Activated CD4-positive, alpha-beta T cell treated with anti-CD3 and anti-CD28 coated beads, Interleukin-2, Interleukin-6, amounts not matched to agents 100 ng/mL and 50 ng/mL, durations not matched to agents 16 hours and 8 hours (primary cell): Measurements from ENCODE around the gene DLX1.
"Not testable (repeated sequence)": the region's sequence is repeated elsewhere in the genome, so short reads cannot be mapped to it uniquely, and the experiment has no call there.

Experiments
- DNase-seq: peaks from one replicate; pipeline ENCODE4 v3.0.0-alpha.2; 2020

DLX1 gene

DNA sequence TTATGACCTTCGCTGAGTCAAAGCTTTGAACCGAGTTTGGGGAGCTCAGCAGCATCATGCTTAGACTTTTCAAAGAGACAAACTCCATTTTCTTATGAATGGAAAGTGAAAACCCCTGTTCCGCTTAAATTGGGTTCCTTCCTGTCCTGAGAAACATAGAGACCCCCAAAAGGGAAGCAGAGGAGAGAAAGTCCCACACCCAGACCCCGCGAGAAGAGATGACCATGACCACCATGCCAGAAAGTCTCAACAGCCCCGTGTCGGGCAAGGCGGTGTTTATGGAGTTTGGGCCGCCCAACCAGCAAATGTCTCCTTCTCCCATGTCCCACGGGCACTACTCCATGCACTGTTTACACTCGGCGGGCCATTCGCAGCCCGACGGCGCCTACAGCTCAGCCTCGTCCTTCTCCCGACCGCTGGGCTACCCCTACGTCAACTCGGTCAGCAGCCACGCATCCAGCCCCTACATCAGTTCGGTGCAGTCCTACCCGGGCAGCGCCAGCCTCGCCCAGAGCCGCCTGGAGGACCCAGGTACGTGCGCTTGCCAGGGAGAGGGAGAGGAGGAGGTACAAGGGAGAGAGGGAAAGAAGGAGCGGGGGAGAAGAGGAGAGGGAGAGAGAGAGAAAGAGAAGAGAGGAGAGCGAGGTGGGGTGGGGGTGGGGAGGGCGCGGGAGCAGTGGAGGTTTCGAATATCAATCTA lies at the start of gene DLX1:
TSS of gene DLX1 (plus strand) at position 48 of the 700 bp plus-strand sequence. CDS start at position 219, 171 bp downstream.
- DNase-seq: no peak

DNA sequence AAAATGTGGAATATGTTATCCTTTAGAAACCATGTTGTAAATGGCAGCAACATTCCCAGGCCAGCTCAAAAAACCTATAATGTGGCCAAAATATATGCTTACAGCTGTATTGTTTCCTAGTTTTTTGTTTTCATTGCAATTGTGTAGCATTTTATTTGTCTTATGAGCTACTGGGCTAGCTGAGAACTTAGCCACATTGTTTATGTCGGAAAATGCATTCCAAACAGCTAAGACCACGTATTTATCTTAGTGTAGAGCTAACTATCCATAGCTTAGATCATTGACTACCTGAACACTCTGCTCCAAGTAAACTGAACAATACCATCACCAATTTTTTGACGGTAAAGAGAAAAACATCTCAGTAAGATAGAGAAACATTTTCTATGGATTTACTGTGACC lies 47.2 kb upstream of the DLX1 start:
- no peak for DNase-seq

DNA sequence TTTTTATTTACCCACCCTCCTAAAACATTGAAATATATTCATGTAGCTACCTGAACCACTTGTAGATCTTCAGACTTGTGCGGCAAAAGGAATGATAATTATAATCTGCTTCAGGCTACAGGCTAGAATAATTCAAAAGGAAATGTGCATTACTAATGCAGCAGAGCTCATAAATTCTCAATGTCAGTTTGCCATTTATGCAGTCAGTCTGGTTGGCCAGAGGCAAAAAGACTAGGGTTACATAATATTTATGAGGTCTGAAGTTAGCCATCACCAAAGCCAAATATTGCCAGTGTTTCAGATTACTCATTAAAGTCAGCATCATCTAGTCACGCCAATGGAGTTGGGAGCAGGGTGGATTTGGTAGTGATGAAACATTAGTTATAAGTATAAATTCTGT lies 46.7 kb upstream of the DLX1 start:
- no peak for DNase-seq

DNA sequence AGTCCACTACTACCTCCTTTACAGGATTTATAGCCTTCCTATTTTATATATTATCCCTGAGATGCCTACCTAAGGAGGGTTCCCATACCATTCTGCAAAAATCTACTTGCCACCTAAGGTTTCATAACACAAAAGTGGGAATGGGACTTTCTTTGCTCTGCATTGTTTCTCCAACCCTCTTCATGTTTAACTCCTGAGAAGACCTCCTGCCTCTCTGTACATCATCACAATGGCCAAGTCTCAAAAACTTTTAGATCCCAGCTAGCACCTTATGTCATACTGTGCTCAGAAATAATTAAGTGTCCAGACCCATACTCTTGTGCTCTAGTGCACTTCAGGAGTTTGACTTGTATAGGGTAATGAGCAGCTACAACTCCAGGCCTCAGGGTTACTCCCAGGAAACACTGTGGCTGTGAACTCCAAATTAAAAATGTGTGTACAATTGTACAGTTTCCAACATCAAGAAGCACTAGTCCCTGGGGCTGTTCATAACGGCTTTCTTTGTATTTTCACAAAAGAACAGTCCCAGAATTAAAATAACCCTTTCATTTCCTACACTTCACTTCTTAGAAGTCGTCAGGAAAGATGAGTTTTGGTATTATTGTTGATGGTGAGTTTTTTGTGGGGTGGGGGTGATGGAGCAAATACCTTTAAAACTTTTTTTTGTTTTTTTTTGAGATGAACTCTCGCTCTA lies 46.1 kb upstream of the DLX1 start:
- DNase-seq: no peak

DNA sequence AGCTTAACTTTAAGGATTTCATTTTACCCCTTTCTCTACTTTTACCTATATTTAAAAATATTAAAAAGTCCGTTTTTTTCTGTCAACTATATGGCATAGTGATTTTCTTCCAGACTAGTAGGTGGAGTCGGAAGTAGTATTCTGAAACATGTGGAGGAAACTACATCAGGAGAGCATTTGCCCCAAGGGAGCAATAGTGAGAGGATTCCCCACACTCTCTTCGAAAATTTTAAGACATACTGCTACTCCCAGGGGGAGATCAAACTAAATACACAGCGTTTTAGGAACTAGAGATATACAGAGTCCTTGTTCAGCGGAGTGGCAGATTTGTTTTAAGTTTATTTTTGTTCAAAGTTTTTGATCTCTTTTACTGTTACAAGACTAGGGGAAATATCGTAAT lies 45.0 kb upstream of the DLX1 start:
- no peak for DNase-seq

DNA sequence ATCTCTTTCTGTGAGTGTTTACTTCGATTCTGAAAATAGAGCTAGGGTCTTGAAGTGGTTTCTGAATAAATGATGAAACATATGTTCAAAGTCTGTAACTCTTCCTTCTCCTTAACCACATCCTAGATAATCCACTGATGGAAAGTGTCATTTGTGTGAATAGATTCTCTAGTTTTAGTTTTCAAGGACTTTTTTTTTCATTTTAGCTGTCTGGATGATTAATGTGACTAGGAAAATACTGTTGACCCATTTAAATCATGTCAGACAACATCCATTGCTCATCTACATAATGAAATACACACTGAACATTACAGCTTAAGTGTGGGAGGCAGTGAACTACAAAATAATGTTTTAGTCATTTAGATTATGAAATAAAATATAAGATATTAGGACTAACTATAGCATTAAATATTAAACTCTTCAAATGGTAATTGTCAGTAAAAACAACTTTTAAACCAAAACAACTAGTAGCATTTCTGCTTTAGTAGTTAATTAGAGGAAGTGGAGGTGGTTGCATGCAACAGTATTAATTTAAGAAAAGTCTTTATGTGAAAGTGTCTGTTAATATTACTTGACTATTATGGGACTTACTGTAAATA lies 39.1 kb upstream of the DLX1 start:
- DNase-seq: no peak

DNA sequence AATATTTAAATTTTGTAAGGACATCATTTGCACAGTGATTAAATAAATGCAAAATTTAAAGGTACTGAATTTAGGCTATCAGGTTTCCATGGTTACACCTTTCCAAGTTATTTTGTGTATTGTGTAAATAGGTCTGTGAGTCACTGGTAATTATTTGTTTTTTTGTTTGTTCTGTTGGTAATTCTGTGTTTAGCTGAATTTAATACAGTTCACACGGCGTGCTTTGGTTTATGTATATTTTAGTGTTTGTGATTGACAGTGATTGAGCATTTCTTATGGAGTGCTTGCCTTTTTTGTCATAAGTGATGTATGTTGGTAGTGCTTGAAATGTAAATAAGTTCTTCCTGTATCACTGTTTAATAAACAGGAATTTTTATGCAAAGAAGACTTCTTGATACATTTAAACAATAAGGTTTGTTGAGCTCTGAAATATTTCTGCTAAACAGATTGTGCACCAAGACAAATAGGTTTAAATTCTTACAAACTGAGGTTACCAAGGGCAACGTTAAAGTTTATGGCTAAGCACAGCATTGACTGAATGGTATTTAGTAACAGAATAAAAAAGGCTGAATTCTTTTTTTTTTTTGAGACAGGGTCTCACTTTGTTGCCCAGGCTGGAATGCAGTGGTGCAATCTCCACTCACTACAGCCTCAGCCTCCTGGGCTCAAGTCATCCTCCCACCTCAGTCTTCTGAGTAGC lies 38.3 kb upstream of the DLX1 start:
- no peak for DNase-seq

DNA sequence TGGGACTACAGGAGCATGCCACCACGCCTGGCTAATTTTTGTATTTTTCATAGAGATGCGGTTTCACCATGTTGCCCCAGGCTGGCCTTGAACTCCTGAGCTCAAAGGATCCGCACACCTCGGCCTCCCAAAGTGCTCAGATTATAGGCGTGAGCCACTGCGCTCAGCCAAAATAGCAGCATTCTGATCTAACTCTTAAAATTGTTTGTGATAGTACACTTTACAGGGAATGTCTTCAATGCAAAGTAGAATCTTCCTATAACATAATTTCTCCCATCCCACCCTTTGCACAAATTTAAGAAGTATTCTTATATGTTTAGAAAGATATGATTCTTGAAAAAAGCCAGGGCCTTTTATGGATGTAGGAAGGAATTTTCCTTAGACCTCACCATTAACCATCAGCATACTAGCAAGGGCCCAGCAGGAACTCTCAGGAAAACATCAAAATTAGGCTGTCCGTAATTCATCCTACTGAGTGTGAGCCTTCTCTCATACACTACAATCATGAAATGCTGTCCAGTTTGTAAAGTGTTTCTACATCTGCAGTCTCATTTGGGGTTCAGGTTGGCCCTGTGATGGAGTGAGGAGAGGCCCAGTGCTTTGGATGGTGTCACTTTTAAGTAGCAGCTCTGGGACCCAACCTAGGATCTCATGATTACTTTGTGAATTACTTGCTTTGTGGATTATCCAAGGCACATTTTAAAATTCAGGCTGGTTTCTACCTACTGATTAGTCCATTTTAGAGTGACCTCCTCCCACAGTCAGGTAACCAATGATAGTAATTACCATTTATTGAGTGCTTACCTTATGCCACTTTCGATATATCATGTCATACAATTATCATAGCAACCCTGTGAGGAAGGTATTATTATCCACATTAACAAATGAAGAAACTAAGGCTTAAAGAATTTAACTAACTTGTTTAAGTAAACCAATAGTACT lies 37.5 kb upstream of the DLX1 start:
- DNase-seq: no peak

DNA sequence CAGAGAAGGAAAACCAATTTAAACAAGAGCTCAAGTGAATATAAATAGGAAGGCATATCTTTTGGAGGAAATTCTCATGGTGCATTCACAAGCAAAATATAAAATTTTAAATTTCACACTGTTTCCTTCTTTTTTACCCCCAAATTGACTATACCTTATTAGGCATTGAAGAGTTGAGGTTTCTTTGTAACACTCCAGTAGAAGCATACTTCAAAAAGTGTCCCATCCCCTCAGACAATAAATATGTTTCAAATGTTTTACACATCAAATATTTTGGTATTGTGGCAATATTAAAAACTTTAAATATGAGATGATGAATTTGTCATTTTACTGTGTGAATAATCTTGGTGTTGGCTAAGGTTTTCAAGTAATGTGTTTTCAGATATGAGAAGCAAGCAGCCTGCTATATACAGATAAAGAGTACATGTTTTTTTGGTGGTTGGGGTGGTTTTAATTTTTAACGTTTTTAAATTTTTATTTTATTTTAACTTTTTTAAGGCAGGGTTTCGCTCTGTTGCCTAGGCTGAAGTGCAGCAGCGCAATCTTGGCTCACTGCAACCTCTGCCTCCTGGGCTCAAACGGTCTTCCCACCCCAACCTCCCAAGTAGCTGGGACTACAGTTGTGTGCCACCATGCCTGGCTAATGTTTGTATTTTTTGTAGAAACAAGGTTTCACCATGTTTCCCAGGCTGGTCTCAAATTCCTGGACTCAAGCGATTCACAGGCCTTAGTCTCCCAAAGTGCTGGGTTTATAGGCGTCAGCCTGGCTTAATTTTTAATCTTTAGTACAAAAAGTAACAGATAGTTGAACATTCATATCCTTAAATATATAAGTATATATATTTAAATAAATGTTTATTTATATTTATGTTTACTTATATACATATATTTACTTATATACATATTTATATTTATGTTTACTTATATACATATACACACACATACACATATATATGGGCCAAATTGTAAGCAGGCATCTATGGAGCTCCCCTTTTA lies 36.5 kb upstream of the DLX1 start:
- DNase-seq: no peak

DNA sequence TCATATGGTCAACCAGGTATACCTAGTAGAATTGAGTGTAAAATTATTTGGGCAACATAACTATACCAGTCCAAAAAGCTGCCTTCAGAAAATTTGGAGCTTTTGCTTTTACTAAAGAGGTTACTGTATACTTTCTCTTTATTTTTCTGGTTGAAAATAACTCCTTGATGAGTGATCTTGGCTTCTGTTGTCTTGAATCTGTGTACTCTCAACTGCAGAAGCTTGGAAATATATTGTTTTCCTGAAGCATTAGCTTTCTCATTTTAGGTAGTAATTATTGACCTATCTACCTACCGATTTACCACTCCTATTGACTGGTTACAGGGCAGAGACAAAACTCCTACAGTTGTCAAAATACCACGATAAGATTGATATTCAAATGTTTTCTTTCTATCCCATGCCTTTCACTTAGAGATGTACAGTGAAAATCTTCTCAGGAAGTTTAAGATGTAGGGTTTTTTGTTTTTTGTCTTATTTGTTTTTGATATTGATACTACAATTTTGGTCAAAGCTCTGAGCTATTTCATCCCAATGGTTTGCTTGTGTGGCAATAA lies 35.7 kb upstream of the DLX1 start:
- DNase-seq: no peak

DNA sequence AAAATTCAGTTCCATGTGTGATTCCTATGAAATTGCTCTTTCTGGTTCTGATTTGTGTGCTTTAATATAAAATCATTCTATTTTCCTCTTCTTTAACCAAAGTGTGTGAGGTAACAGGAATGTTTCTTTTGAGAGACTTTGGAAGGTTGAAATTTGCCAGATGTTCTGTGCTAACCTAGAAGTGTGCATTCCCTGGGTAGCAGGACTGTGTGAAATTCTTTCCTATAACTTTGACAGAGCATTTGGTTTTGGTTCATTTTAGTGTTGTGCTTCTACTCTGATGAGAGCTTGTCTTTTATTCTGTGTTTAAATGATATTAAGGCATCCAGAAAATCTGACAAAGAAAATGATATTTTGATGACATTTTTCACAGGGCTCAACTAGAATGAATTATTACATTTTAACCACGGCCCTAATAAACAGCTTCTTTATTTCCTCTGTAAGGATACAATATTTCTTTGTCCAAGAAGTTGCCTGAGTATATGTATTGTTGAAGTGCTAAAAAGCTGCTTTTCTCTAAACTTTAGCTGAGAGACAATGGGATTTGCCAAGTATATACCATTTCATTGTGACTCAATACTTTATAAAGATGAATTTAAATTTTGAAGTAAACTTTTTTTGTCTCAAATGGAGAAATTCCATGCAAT lies 34.7 kb upstream of the DLX1 start:
- DNase-seq: no peak

DNA sequence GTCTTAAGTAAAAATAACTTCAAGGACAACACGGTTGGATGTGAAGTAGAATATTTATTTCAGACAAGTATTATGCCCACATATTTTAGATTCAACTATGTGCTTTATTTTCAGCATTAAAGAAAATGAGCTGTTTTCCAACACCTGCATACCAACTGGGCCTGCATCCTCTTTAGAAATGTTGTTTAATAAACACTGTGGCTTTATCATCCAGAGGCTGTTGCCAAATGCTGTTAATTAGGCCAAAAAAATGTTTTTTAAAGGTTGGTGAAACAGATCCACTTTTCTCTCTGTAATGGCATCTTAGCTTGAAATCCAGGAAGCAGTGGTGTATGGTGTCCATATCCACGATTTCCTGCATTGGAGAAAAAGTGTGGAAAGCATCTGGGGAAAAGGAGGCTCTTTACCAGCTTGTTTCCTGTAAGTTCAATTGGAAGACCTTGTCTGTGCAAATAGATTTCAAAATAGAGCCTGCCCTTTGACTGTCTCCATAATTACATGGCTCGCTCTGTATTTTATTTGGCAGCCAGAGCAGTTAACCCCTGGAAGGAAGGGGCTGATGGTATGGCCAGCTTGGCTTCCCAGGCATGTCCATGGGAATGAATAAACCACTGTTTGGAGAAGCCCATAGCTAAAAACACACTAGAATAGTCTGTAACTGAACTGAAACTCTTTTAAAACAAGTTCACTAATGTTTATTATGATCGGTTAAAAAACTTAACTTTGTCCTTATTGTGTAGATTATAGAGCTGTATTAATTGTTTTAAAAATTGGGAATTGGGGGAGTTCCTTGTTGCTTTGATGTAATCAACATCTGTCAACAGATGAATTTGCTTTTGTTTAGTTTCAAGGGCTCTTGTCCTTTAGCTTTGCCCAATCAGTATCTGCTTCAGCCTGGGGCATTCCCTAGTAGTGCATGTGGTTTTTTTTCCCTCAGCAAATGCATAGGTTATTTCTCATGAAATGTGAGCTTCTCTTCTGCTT lies 33.0 kb upstream of the DLX1 start:
- no peak for DNase-seq

DNA sequence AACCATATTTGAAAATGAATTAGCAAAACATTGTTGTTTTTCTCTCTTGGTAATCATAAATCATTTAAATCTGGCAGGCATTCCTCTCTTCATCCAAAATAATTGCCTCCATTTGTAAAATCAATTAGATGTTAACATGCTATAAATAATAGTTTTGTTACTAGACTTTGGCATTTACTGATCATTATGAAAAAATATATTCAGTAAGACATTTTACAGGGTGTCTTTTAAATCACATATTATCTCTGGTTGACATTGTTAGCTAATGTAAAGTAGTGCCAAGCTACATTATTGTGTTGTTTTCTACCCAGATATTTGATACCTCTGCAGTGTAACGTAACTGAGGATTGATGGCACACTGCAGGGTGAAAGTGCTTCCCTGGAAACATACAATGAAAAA lies 31.8 kb upstream of the DLX1 start:
- no peak for DNase-seq

DNA sequence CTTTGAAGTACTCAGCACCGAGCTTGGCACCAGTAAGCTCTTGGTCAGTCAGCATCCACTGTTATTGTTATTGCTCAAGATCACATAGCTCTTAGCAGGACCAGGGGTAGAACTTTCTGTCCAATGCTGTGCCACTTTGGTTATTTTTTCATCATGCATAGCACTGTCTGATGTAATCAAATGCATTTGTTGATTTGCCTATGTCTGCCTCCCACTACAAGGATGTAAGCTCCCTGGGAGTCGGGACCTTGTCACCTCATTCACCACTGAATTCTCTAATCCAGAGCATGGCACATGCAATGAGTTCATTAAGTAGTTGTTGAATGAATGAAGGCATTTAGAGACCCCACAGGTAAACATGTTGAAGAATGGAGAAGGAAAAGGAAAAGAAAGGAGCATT lies 29.0 kb upstream of the DLX1 start:
- DNase-seq: no peak

DNA sequence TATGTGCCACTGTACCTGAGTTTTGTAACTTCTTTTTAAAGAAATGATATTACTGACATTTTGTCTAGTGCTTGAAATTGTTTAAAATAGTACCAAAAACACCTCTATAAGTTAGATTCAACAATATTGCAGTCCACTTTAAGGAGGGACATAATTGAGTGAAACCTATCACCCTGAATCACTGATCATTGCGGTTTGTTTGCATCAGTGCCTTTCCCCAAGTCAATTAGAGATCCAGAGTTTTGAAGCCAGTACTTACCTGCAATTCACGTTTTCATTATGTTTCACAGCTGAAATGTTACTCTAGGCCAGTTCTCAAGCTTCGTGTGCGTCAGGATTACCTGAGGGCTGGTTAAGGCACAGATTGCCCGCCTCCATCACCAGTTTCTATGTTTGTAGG lies 26.6 kb upstream of the DLX1 start:
- no peak for DNase-seq

DNA sequence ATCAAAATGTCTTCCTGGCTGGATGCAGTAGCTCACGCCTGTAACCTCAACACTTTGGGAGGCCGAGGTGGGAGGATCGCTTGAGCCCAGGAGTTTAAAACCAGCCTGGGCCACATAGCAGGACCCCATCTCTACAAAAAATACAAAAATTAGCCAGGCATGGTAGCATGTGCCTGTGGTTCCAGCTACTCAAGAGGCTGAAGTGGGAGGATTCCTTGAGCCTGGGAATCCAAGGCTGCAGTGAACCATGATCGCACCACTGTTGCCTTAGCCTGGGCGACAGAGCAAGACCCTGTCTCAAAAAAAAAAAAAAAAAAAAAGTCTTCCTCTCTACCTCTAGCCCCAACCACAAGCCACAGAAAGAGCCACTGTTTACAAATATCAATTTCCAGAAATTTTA lies 25.2 kb upstream of the DLX1 start:
- DNase-seq: not testable (repeated sequence)

DNA sequence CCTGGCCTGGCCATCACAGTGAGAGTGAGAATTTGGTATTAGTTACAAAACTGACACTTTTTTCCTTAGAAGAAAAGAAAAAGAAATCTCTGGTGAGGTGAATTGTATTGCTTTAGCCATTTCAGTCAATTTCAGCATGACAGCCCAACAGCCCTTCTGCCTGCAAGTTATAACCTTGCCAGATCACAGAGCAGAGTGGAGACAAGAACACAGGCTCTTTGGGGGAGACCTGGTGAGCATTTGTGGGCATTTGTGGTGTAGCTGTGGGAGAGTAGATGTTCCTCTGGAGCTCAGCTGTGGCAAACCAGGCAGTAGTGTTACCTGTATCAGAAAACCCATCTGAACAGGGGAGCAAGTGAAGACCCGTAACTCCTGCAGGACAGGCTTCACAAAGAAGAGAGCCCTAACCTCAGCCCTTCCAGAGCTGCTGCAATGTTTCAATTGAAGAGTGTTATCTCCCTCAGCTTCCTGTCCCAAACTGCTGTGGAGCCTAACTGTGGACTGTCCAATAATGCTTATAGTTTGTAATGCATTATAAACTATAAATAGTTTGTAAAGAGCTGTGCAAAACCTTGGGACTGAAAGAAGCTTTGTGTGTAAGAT lies 22.8 kb upstream of the DLX1 start:
- no peak for DNase-seq

DNA sequence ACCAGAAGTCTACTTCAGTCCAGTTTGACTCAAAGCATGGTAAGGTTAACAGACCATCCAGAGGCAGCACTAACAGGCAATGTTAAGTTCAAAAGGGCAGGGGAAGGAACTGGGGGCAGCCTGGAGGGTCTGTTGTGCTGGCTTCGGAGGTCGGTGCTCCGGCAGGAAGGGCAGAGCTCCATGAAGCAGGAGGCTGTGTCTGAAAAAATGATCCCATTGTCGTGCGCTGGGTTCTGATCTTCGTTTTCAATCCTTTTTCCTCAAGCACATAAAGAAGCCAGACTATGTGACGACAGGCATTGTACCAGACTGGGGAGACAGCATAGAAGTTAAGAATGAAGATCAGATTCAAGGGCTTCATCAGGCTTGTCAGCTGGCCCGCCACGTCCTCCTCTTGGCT lies 21.9 kb upstream of the DLX1 start:
- DNase-seq: no peak

DNA sequence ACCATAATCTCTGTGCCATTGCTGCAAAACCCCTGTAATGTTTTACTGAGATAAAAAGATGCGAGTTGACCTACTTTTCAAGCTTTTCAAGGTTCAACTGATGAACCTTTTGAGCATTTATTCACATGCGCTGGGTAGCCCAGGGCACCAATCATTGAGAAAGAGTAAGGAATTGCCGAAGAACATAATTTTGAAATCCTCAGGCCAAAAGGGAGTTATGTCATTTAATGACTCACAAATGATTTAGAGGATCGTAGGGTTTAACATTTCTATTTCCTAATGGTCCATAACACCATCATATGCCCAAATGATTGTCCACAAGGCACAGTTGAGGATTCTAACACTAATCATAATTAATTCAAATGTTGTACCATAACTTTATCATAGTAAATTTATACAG lies 20.2 kb upstream of the DLX1 start:
- DNase-seq: no peak
